Spleen (tissue), 7 donors: ENCODE results near the gene GLTPD2.

Source experiments
- POLR2A ChIP-seq, 3 donors: fragments of 450-650 bp; IDR thresholded peaks; one replicate each; pipeline ENCODE4 v1.5.1; 2017; ENCODE audit warnings: antibody characterized with exemption in 3 of 3, mild to moderate bottlenecking in 1 of 3
- TF ChIP-seq, protein P1 (sequence below), 11 experiments: fragments of 200-600 bp in 7 of 11; fragments of 450-650 bp in 4 of 11; sonication (generic) in 4 of 11; IDR thresholded peaks in 8 of 11; conservative IDR thresholded peaks in 3 of 11; 1 replicate in 7 of 11; 2 replicates in 4 of 11; pipeline versions ENCODE4 v1.4.0 to v1.8.0; 2016 to 2021; ENCODE audit warnings: antibody characterized with exemption in 11 of 11, inconsistent platforms in 4 of 11, mild to moderate bottlenecking in 1 of 11
- donor health status: DM: no; HTN: no; CAD: no; lungs with moderate emphysema.
- donor health status: DM: no; HTN: no; CAD: no.
- donor health status: DM: no; HTN: no; CAD: no.

DNA sequence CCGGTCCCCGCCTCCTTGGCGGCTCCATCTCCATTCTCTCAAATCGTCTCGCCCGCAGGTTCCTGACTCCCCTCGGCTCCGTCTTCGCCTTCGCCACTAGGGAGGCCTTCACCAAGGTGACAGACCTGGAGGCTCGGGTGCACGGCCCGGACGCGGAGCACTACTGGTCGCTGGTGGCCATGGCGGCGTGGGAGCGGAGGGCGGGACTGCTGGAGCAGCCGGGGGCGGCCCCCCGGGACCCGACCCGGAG lies 862 bp downstream of the GLTPD2 start:
- TF ChIP-seq, protein P1, sequence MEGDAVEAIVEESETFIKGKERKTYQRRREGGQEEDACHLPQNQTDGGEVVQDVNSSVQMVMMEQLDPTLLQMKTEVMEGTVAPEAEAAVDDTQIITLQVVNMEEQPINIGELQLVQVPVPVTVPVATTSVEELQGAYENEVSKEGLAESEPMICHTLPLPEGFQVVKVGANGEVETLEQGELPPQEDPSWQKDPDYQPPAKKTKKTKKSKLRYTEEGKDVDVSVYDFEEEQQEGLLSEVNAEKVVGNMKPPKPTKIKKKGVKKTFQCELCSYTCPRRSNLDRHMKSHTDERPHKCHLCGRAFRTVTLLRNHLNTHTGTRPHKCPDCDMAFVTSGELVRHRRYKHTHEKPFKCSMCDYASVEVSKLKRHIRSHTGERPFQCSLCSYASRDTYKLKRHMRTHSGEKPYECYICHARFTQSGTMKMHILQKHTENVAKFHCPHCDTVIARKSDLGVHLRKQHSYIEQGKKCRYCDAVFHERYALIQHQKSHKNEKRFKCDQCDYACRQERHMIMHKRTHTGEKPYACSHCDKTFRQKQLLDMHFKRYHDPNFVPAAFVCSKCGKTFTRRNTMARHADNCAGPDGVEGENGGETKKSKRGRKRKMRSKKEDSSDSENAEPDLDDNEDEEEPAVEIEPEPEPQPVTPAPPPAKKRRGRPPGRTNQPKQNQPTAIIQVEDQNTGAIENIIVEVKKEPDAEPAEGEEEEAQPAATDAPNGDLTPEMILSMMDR (IDR thresholded peaks at IDR 0.05 in 8 of 11, conservative IDR thresholded peaks at IDR 0.05 in 3 of 11), result no peak
- TF ChIP-seq POLR2A (IDR thresholded peaks at IDR 0.05), result no peak
